Fibroblast of lung (primary cell): ENCODE data around the gene DYNAP.

Experiments used
- CTCF ChIP-seq, 2 donors: IDR thresholded peaks in 1 of 2; conservative IDR thresholded peaks in 1 of 2; 1 replicate in 1 of 2; 2 replicates in 1 of 2; pipeline ENCODE4 v1.5.1; 2011 to 2012; ENCODE audit warnings: low read length in 2 of 2, control low read depth in 1 of 2, inconsistent platforms in 1 of 2, low read depth in 1 of 2, mild to moderate bottlenecking in 1 of 2
- EZH2 ChIP-seq: IDR thresholded peaks from 2 replicates; pipeline ENCODE4 v1.5.1; 2012; ENCODE audit warnings: low read length, control low read depth, mild to moderate bottlenecking; ENCODE audit errors: missing control alignments

- TF ChIP-seq CTCF (conservative IDR thresholded peaks at IDR 0.05 in 1 of 2, IDR thresholded peaks at IDR 0.05 in 1 of 2; ENCODE audit: low read depth in 1 of 2, low read length in 2 of 2) = no peak
- TF ChIP-seq EZH2 = no peak
These were observed 25.3 kb downstream of the DYNAP start for GRCh38 chr18:54616220-54616848.
